Suprapubic skin (tissue), 4 donors: ENCODE results near the gene CERS6. TPM values are rescaled to one million over a fixed set of nuclear protein-coding genes. Genes with fewer than 3 reads are reported as not detected.
A peak's percentile ranks its signal among the peaks of the same experiment; 100 is the strongest.
"Not testable (repeated sequence)": the region's sequence is repeated elsewhere in the genome, so short reads cannot be mapped to it uniquely, and the experiment has no call there.

Experiments
- DNase-seq, 2 donors: peaks; one replicate each; pipeline ENCODE4 v3.0.0-alpha.2; 2019; ENCODE audit warnings: low spot score in 2 of 2
- H3K27ac ChIP-seq: fragments of 200-600 bp; sonication (generic); one replicate; pipeline ENCODE4 v1.5.1; 2019
- H3K27me3 ChIP-seq: fragments of 200-600 bp; sonication (generic); one replicate; pipeline ENCODE4 v1.5.1; 2019
- H3K36me3 ChIP-seq: fragments of 200-600 bp; sonication (generic); one replicate; pipeline ENCODE4 v1.5.1; 2019
- H3K4me1 ChIP-seq: fragments of 200-600 bp; sonication (generic); one replicate; pipeline ENCODE4 v1.5.1; 2019
- H3K4me3 ChIP-seq: fragments of 200-600 bp; sonication (generic); one replicate; pipeline ENCODE4 v1.5.1; 2019; ENCODE audit warnings: mild to moderate bottlenecking
- H3K9me3 ChIP-seq: fragments of 200-600 bp; sonication (generic); one replicate; pipeline ENCODE4 v1.5.1; 2019
- CTCF ChIP-seq, 2 donors: fragments of 200-600 bp in 1 of 2; fragments of 450-650 bp in 1 of 2; sonication (generic) in 1 of 2; IDR thresholded peaks; one replicate each; pipeline ENCODE4 v1.5.1; 2016 to 2019; ENCODE audit warnings: antibody characterized with exemption in 2 of 2, mild to moderate bottlenecking in 1 of 2, moderate library complexity in 1 of 2
- EP300 ChIP-seq: sonication (generic); formaldehyde crosslinking; IDR thresholded peaks from one replicate; pipeline ENCODE4 v1.6.1; 2017; ENCODE audit warnings: antibody characterized with exemption
- POLR2A ChIP-seq, 2 donors: fragments of 450-650 bp; IDR thresholded peaks; one replicate each; pipeline ENCODE4 v1.6.1; 2017; ENCODE audit warnings: antibody characterized with exemption in 2 of 2, mild to moderate bottlenecking in 2 of 2, moderate library complexity in 2 of 2
- POLR2AphosphoS5 ChIP-seq, 3 donors: sonication (generic); formaldehyde crosslinking; IDR thresholded peaks; one replicate each; pipeline ENCODE4 v1.6.1; 2017; ENCODE audit warnings: antibody characterized with exemption in 3 of 3
- WGBS: methylation state at CpG from one replicate; pipeline ENCODE4 v1.1.5; 2018; 5-methylcytosine and 5-hydroxymethylcytosine counted together
- total RNA-seq, 4 donors: library from RNA; depleted of rRNA; stranded (reverse); fragments of >200 nt; gene quantifications; one replicate each; pipeline ENCODE4 v1.1.0, GENCODE V29; 2016

CERS6 gene
- total RNA-seq, 4 donors from 2014 or later = 68.7 to 83.3 (median 77.0) TPM

- 21% methylated on average over 3 of the region's 3 CpGs for WGBS
- no peaks in the 10 kb centered on the region for H3K4me1 ChIP-seq
- TF ChIP-seq CTCF (IDR thresholded peaks at IDR 0.05) (peak in 1 of 2 donors; percentile 29), POLR2AphosphoS5 (IDR thresholded peaks at IDR 0.05) (no peak)
- no peak overlapping the region for H3K27ac ChIP-seq
- no peaks in the 10 kb centered on the region for H3K9me3 ChIP-seq
- H3K27me3 ChIP-seq = no peaks in the 10 kb centered on the region
- no peak overlapping the region for H3K4me3 ChIP-seq
- H3K36me3 ChIP-seq = peaks cover 3% of the 10 kb centered on the region
- DNase-seq = no peak
Observed at GRCh38 chr2:168758970-168759820, 303.1 kb downstream of the CERS6 start.

GRCh38 chr2:168765401-168765800, 309.3 kb downstream of the CERS6 start:
- no peaks in the 10 kb centered on the region for H3K9me3 ChIP-seq
- TF ChIP-seq EP300 = no peak
- no peak for TF ChIP-seq CTCF (IDR thresholded peaks at IDR 0.05)
- no peak for TF ChIP-seq POLR2A (IDR thresholded peaks at IDR 0.05)
- no peak for TF ChIP-seq POLR2AphosphoS5 (IDR thresholded peaks at IDR 0.05)
- H3K36me3 ChIP-seq = peaks cover 9% of the 10 kb centered on the region
- no peaks in the 10 kb centered on the region for H3K27me3 ChIP-seq
- DNase-seq = no peak
- no peak overlapping the region for H3K4me3 ChIP-seq
- H3K27ac ChIP-seq = no peak overlapping the region
- 81% methylated on average over 1 of the region's 1 CpG for WGBS
- H3K4me1 ChIP-seq = peaks cover 7% of the 10 kb centered on the region

GRCh38 chr2:168766600-168766999, 310.5 kb downstream of the CERS6 start:
- peaks cover 9% of the 10 kb centered on the region for H3K36me3 ChIP-seq
- H3K27me3 ChIP-seq = no peaks in the 10 kb centered on the region
- no peak overlapping the region for H3K4me3 ChIP-seq
- peaks cover 7% of the 10 kb centered on the region for H3K4me1 ChIP-seq
- no peak overlapping the region for H3K27ac ChIP-seq
- H3K9me3 ChIP-seq = no peaks in the 10 kb centered on the region
- no peak for DNase-seq
- 55% methylated on average over 2 of the region's 2 CpGs for WGBS
- TF ChIP-seq EP300 = no peak
- TF ChIP-seq POLR2A (IDR thresholded peaks at IDR 0.05) = no peak
- TF ChIP-seq CTCF (IDR thresholded peaks at IDR 0.05) = no peak
- no peak for TF ChIP-seq POLR2AphosphoS5 (IDR thresholded peaks at IDR 0.05)

GRCh38 chr2:168767258-168767657, 311.2 kb downstream of the CERS6 start:
- 53% methylated on average over 1 of the region's 1 CpG for WGBS
- TF ChIP-seq POLR2A (IDR thresholded peaks at IDR 0.05) = no peak
- TF ChIP-seq EP300 = no peak
- no peak for TF ChIP-seq POLR2AphosphoS5 (IDR thresholded peaks at IDR 0.05)
- TF ChIP-seq CTCF (IDR thresholded peaks at IDR 0.05) = no peak

GRCh38 chr2:168768357-168768756, 312.3 kb downstream of the CERS6 start:
- WGBS = 93% methylated on average over 3 of the region's 6 CpGs
- H3K4me3 ChIP-seq, H3K9me3 ChIP-seq, H3K27me3 ChIP-seq, DNase-seq, H3K4me1 ChIP-seq, H3K36me3 ChIP-seq, H3K27ac ChIP-seq: not testable (repeated sequence)

More at GRCh38 chr2:168767258-168767657, 311.2 kb downstream of the CERS6 start:
- peaks cover 9% of the 10 kb centered on the region for H3K36me3 ChIP-seq
- no peaks in the 10 kb centered on the region for H3K27me3 ChIP-seq
- no peak overlapping the region for H3K27ac ChIP-seq
- no peaks in the 10 kb centered on the region for H3K9me3 ChIP-seq
- peaks cover 7% of the 10 kb centered on the region for H3K4me1 ChIP-seq
- H3K4me3 ChIP-seq = no peak overlapping the region
- no peak for DNase-seq
